ENCODE results near the gene NAIF1. TPM values are rescaled to one million over a fixed set of nuclear protein-coding genes. Genes with fewer than 3 reads are reported as not detected.
A peak's percentile ranks its signal among the peaks of the same experiment; 100 is the strongest.

NAIF1 gene
- total RNA-seq, 6 experiments from 2014 or later: 8.7 to 11.5 (median 9.8) TPM

GRCh38 chr9:128099932-128100491, 32.9 kb upstream of the NAIF1 start:
- H3K27ac Mint-ChIP-seq: peak overlapping the region; percentile 100
- H3K4me3 Mint-ChIP-seq: peak overlapping the region; percentile 98
- H3K4me1 Mint-ChIP-seq (ENCODE audit: low read depth): peaks cover 54% of the 10 kb centered on the region
- no peak for TF ChIP-seq CTCF (IDR thresholded peaks at IDR 0.05)
- no peak for DNase-seq
- peaks cover 7% of the 10 kb centered on the region for H3K27me3 Mint-ChIP-seq (ENCODE audit: insufficient read depth)
- H3K9me3 Mint-ChIP-seq: no peaks in the 10 kb centered on the region
- H3K36me3 Mint-ChIP-seq (ENCODE audit: low read depth): peaks cover 30% of the 10 kb centered on the region

- TF ChIP-seq CTCF (IDR thresholded peaks at IDR 0.05): no peak
- Mint-ChIP-seq H3K27ac (peak overlapping the region; percentile 100), H3K4me3 (peak overlapping the region; percentile 98), H3K36me3 (ENCODE audit: low read depth) (peaks cover 28% of the 10 kb centered on the region), H3K4me1 (ENCODE audit: low read depth) (peaks cover 58% of the 10 kb centered on the region), H3K9me3 (no peaks in the 10 kb centered on the region), H3K27me3 (ENCODE audit: insufficient read depth) (peaks cover 7% of the 10 kb centered on the region)
- no peak for DNase-seq
These were observed 32.3 kb upstream of the NAIF1 start for GRCh38 chr9:128099231-128099931.

GRCh38 chr9:128098297-128099230, 31.4 kb upstream of the NAIF1 start:
- peak; percentile 96 for DNase-seq
- 0 out of 2 replicates have a peak, but pooled peaks have one; percentile 2 for TF ChIP-seq CTCF (IDR thresholded peaks at IDR 0.05)
- Mint-ChIP-seq H3K4me3 (peak overlapping the region; percentile 98), H3K36me3 (ENCODE audit: low read depth) (peaks cover 26% of the 10 kb centered on the region), H3K4me1 (ENCODE audit: low read depth) (peaks cover 63% of the 10 kb centered on the region), H3K27me3 (ENCODE audit: insufficient read depth) (peaks cover 6% of the 10 kb centered on the region), H3K9me3 (no peaks in the 10 kb centered on the region), H3K27ac (peak overlapping the region; percentile 100)

- no peak for DNase-seq
- H3K4me3 Mint-ChIP-seq: peak overlapping the region; percentile 98
- TF ChIP-seq CTCF (IDR thresholded peaks at IDR 0.05): no peak
- peaks cover 23% of the 10 kb centered on the region for H3K36me3 Mint-ChIP-seq (ENCODE audit: low read depth)
- H3K27me3 Mint-ChIP-seq (ENCODE audit: insufficient read depth): peaks cover 4% of the 10 kb centered on the region
- peaks cover 72% of the 10 kb centered on the region for H3K4me1 Mint-ChIP-seq (ENCODE audit: low read depth)
- no peaks in the 10 kb centered on the region for H3K9me3 Mint-ChIP-seq
- H3K27ac Mint-ChIP-seq: peak overlapping the region; percentile 100
These were observed 30.6 kb upstream of the NAIF1 start for GRCh38 chr9:128097543-128098296.

Data from HFFc6 (cell line).